ENCODE measurements around the gene TNFRSF17. TPM values are rescaled to one million over a fixed set of nuclear protein-coding genes. Genes with fewer than 3 reads are reported as not detected.

TNFRSF17 gene
- total and polyA plus RNA-seq, 2 of the 8 experiments (the other 6 are each of a cell fraction or from before 2014, with no cell fraction given) = not detected

- POLR2A ChIA-PET (ENCODE audit: partially characterized antibody) = interaction anchor here (0.7 kb wide), 1 partner anchor 19 kb away, joined by 3 read pairs; the partner anchor contains the start of gene SNX29
- H2AFZ ChIP-seq (ENCODE audit: low read length) = no peak overlapping the region
- no peak overlapping the region for H3K4me2 ChIP-seq (ENCODE audit: insufficient read depth in 1 of 2, low read depth in 2 of 2, low read length in 2 of 2)
- no peak for TF ChIP-seq KDM1A (IDR thresholded peaks at IDR 0.05; ENCODE audit: borderline replicate concordance, low read length)
- no peak for TF ChIP-seq CTCF (IDR thresholded peaks at IDR 0.05; ENCODE audit: control extremely low read depth in 1 of 3, insufficient read depth in 1 of 3, low read depth in 1 of 3, low read length in 3 of 3)
- TF ChIP-seq KDM5A (IDR thresholded peaks at IDR 0.05; ENCODE audit: low read length) = no peak
- TF ChIP-seq PHF8 (conservative IDR thresholded peaks at IDR 0.05; ENCODE audit: low read depth, low read length) = no peak
- no peak for TF ChIP-seq BCL11A (IDR thresholded peaks at IDR 0.05; ENCODE audit: low read depth in 2 of 2, low read length in 2 of 2)
- TF ChIP-seq SIN3A (conservative IDR thresholded peaks at IDR 0.05 in 1 of 2, IDR thresholded peaks at IDR 0.05 in 1 of 2; ENCODE audit: low read depth in 1 of 2, low read length in 2 of 2) = no peak
- no peak for TF ChIP-seq KDM4A (IDR thresholded peaks at IDR 0.05; ENCODE audit: low read depth, low read length, severe bottlenecking)
- no peak for TF ChIP-seq USF2 (IDR thresholded peaks at IDR 0.05; ENCODE audit: low read length)
Measured at GRCh38 chr16:11957591-11958395, 7.2 kb upstream of the TNFRSF17 start.

More at GRCh38 chr16:11957591-11958395, 7.2 kb upstream of the TNFRSF17 start:
- H2BK120ac ChIP-seq (replicated peaks; ENCODE audit: low read depth, low read length) = no peak overlapping the region
- no peak overlapping the region for H4K8ac ChIP-seq (ENCODE audit: extremely low read depth, insufficient read depth, low read length)
- no peaks in the 10 kb centered on the region for H3K4me1 ChIP-seq (replicated peaks in 1 of 4; ENCODE audit: control insufficient read depth in 3 of 4, insufficient read depth in 4 of 4, low read length in 3 of 4)
- no peak overlapping the region for H2AK5ac ChIP-seq (ENCODE audit: low read depth, low read length)
- H2BK20ac ChIP-seq (ENCODE audit: low read length) = no peak overlapping the region
- no peak for DNase-seq (ENCODE audit: low read depth in 1 of 2, low spot score in 2 of 2)
- H3K23ac ChIP-seq (ENCODE audit: insufficient read length) = no peak overlapping the region
- no peaks in the 10 kb centered on the region for H3K36me3 ChIP-seq (ENCODE audit: control insufficient read depth in 2 of 4, insufficient read depth in 4 of 4, low read length in 3 of 4)
- no peaks in the 10 kb centered on the region for H4K20me1 ChIP-seq (replicated peaks in 1 of 2; ENCODE audit: control insufficient read depth in 1 of 2, insufficient read depth in 2 of 2, low read length in 2 of 2)
- H3K56ac ChIP-seq (replicated peaks; ENCODE audit: insufficient read length, low read depth, low read length) = no peak overlapping the region
- WGBS, 2 experiments (ENCODE audit: extremely low coverage in 1 of 2, insufficient coverage in 1 of 2, insufficient read length in 1 of 2, insufficient replicate concordance in 2 of 2, low coverage in 1 of 2, low lambda C conversion rate in 2 of 2, missing lambda C conversion rate in 1 of 2) = 93% methylated on average over 10 of the region's 10 CpGs; no CpG with 5 or more reads in 1 of the 2 experiments
- H3K27ac ChIP-seq (ENCODE audit: low read depth, low read length) = no peak overlapping the region
- CTCF ChIA-PET (ENCODE audit: partially characterized antibody) = interaction anchor here (0.5 to 1.5 kb wide), 5 partner anchors 42 to 123 kb away, joined by 3 to 4 read pairs (median 4); no protein-coding TSS in a partner anchor
- no peaks in the 10 kb centered on the region for H3K9me3 ChIP-seq (ENCODE audit: insufficient read depth in 2 of 2, low read depth in 1 of 2, low read length in 1 of 2)
- H2BK12ac ChIP-seq (ENCODE audit: low read depth, low read length) = no peak overlapping the region
- H3K18ac ChIP-seq (ENCODE audit: extremely low read depth, low read length) = no peak overlapping the region
- H3K4me3 ChIP-seq (ENCODE audit: extremely low read depth in 1 of 4, insufficient read depth in 2 of 4, low read depth in 3 of 4, low read length in 4 of 4) = no peak overlapping the region
- H3K79me2 ChIP-seq (ENCODE audit: control insufficient read depth in 1 of 2, insufficient read depth in 2 of 2, low read length in 2 of 2) = no peaks in the 10 kb centered on the region
- FAIRE-seq = no peak
- H2BK5ac ChIP-seq (ENCODE audit: low read depth, low read length) = no peak overlapping the region
- H2BK15ac ChIP-seq (ENCODE audit: low read length) = no peak overlapping the region
- H3K4ac ChIP-seq (replicated peaks; ENCODE audit: insufficient read length, low read depth, low read length) = no peak overlapping the region
- no peaks in the 10 kb centered on the region for H3K79me1 ChIP-seq (ENCODE audit: low read depth, low read length)
- H3K14ac ChIP-seq (ENCODE audit: insufficient read length) = no peak overlapping the region
- H3K9ac ChIP-seq (replicated peaks in 1 of 4; ENCODE audit: extremely low read depth in 1 of 4, low read depth in 3 of 4, low read length in 3 of 4) = no peak overlapping the region
- no peak overlapping the region for H4K5ac ChIP-seq (ENCODE audit: insufficient read length, low read depth, low read length)
- H4K91ac ChIP-seq (replicated peaks; ENCODE audit: insufficient read length, low read length) = no peak overlapping the region
- H3K27me3 ChIP-seq (replicated peaks in 1 of 4; ENCODE audit: control insufficient read depth in 3 of 4, extremely low read depth in 1 of 4, insufficient read depth in 3 of 4, low read length in 3 of 4) = no peaks in the 10 kb centered on the region
- no peaks in the 10 kb centered on the region for H3K23me2 ChIP-seq (ENCODE audit: low read depth, low read length)

Data from H1 (cell line).